ENCODE measurements around the gene KCNG1.

The KCNG1 gene

DNA sequence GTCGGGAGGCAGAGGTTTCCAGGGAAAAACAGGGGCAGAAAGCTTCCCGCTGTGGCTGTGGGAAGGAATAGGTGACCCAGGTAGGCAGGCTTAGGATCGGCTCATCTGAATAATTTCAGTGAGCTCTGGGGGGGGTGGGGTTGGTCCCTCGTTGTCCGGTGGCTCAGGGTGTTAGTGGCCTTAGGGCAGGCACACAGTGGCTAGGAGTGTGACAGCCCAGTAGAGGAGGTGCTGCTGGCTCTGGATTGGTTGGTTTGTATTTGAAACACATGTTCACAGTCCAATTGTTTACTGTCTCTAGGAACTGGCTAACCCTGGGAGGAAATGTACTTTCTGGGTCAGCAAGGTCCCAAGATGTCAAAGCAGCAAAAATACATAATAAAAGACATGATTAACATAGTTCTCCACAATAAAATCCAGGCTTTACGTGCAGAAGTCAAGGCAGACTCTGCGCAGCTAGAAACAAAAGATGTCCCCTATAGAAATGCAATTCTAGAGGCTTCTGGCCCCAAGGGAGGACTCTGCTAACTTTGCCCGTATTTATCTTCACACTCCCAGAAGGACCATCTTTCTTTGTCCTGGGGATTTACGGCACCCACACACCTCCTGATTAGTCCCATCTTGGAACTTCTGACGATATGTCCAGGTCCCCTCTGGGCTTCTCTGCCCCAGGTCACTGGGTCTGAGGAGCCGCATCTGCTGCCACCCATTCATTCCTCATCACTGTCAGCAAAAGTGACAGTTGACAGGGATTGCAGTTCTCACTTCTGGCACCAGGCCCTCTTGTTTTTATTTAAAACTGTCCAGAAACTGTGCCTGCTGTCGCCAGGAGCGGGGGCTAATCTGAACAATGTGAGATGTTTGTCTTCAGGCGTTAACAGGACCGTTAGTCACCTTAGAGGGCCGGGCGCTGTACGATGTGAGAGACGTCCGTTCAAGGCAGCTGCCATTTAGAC is 45.6 kb downstream of the KCNG1 start:
- TF ChIP-seq, protein P1, sequence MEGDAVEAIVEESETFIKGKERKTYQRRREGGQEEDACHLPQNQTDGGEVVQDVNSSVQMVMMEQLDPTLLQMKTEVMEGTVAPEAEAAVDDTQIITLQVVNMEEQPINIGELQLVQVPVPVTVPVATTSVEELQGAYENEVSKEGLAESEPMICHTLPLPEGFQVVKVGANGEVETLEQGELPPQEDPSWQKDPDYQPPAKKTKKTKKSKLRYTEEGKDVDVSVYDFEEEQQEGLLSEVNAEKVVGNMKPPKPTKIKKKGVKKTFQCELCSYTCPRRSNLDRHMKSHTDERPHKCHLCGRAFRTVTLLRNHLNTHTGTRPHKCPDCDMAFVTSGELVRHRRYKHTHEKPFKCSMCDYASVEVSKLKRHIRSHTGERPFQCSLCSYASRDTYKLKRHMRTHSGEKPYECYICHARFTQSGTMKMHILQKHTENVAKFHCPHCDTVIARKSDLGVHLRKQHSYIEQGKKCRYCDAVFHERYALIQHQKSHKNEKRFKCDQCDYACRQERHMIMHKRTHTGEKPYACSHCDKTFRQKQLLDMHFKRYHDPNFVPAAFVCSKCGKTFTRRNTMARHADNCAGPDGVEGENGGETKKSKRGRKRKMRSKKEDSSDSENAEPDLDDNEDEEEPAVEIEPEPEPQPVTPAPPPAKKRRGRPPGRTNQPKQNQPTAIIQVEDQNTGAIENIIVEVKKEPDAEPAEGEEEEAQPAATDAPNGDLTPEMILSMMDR (IDR thresholded peaks at IDR 0.05; ENCODE audit: low read depth, low read length): no peak

DNA sequence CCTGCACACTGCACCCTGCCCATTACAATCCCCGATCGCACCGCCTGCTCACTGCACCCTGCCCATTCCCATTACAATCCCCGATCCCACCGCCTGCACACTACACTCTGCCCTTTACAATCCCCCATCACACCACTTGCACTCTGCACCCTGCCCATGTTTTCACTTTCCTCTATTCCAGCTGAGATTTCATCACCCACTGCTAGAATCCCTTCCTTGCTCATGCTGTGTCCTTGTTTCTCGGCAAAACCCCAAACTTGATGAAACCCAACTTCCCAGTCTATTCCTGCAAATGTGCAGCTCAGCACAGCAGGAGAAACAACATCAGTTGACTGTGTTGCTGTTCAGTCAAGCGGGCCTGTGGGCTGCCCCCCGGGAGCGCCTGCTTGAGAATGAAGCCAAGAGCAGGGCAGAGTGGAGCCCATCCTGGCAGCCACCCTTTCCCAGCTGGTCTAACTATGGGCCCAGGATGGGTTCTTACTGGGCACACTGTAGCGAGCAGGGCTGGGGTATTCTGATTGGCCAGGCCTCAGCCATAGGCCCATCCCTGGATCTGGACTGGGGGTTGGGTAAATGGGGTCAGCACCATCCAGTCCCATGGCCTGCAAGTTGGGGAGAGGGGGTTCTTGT is 47.1 kb downstream of the KCNG1 start:
- TF ChIP-seq, protein P1 (IDR thresholded peaks at IDR 0.05; ENCODE audit: low read depth, low read length): no peak
- no peak overlapping the region for H3K4me3 ChIP-seq (ENCODE audit: low read depth, low read length)

More for the DNA sequence above, 45.6 kb downstream of the KCNG1 start:
- no peak overlapping the region for H3K4me3 ChIP-seq (ENCODE audit: low read depth, low read length)

DNA sequence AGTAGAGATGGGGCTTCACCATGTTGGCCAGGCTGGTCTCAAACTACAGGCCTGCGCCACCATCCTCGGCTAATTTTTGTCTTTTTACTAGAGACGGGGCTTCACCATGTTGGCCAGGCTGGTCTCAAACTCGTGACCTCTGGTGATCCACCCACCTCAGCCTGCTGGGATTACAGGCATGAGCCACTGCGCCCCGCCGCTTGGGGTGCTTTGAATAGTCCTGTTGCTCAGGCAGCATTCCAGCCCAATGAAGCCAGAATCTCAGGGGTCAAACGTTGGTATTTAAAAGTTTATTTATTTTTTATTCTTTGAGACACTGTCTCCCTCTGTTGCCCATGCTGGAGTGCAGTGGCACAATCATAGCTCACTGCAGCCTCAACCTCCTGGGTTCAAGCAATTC is 53.0 kb downstream of the KCNG1 start:
- TF ChIP-seq, protein P1 (IDR thresholded peaks at IDR 0.05; ENCODE audit: low read depth, low read length): no peak

DNA sequence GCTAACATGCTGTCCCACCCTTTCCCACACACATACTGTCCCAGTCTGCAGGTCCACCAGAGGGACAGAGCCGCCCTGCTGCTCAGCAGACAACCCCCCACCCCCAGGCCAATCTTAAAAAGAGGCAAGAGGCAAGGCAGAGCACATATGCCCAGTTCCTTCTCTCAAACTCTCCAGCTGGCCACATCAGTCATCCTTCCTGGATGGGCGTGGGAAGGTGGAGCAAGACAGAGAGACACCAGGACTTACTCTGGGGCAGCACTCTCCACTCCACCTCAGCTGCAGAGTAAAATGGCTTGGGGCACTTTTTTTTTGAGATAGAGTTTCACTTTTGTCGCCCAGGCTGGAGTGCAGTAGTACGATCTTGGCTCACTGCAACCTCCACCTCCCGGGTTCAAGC is 53.5 kb downstream of the KCNG1 start:
- TF ChIP-seq, protein P1 (IDR thresholded peaks at IDR 0.05; ENCODE audit: low read depth, low read length): no peak
- H3K4me3 ChIP-seq (ENCODE audit: low read depth, low read length): no peak overlapping the region

More for the DNA sequence above, 53.0 kb downstream of the KCNG1 start:
- no peak overlapping the region for H3K4me3 ChIP-seq (ENCODE audit: low read depth, low read length)

DNA sequence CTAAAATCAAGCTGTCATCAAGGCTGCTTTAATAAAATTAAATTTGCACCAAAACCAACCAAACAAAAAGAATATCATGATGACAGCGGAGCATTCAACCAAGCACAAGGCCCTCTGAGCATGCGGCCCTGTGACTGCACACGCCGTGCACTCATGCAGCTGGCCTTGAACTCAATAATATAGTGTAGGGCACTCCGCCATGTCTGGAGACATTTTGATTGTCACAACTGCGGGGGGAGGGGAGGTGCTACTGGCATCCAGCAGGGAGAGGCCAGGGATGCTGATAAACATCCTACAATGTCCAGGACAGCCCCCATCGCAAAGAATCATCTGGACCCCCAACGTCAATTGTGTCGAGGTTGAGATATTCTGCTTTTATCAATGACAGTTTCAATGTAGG is 54.6 kb downstream of the KCNG1 start:
- TF ChIP-seq, protein P1 (IDR thresholded peaks at IDR 0.05; ENCODE audit: low read depth, low read length): no peak
- H3K4me3 ChIP-seq (ENCODE audit: low read depth, low read length): no peak overlapping the region

DNA sequence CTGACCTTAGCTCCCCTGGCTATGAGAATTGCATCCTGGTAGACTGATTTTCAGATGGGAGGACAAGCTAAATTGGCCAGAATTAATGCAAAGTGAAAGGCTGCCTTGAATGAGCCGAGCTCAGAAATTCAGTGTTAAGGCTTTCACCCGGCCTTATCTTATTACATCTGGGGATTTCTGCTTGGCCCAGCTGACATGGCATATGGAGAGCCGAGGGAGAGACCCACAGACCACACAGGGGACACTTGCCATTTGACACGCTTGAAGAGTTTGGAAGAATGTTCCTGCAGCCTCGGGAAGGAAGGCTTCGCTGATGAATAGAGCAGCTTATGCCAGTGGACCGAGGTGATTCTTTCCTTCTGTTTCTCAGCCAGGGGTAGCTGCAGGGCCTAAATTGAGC is 55.3 kb downstream of the KCNG1 start:
- TF ChIP-seq, protein P1 (IDR thresholded peaks at IDR 0.05; ENCODE audit: low read depth, low read length): no peak
- no peak overlapping the region for H3K4me3 ChIP-seq (ENCODE audit: low read depth, low read length)

All from WI38 (cell line).